22Rv1 (cell line): ENCODE measurements around the gene PTPRE.

Experiments used
- H3K27ac ChIP-seq: fragments of 450-650 bp; 2 replicates; pipeline ENCODE4 v1.5.1; 2017
- CTCF ChIP-seq: fragments of 450-650 bp; IDR thresholded peaks from 2 replicates; pipeline ENCODE4 v1.5.1; 2017; ENCODE audit warnings: mild to moderate bottlenecking
- ZFX ChIP-seq: fragments of 450-650 bp; IDR thresholded peaks from 2 replicates; pipeline ENCODE4 v1.6.1; 2017; ENCODE audit warnings: antibody characterized with exemption, borderline replicate concordance

The PTPRE gene

GRCh38 chr10:128098631-128099030 is 191.7 kb downstream of the PTPRE start:
- TF ChIP-seq ZFX (no peak), CTCF (no peak)

GRCh38 chr10:128099901-128100300 is 193.0 kb downstream of the PTPRE start:
- TF ChIP-seq ZFX (no peak), CTCF (no peak)
- no peak overlapping the region for H3K27ac ChIP-seq

More at GRCh38 chr10:128098631-128099030, 191.7 kb downstream of the PTPRE start:
- no peak overlapping the region for H3K27ac ChIP-seq

GRCh38 chr10:128101901-128102300 is 195.0 kb downstream of the PTPRE start:
- no peak overlapping the region for H3K27ac ChIP-seq
- TF ChIP-seq CTCF (no peak), ZFX (no peak)

- TF ChIP-seq CTCF = no peak
- no peak for TF ChIP-seq ZFX
- no peak overlapping the region for H3K27ac ChIP-seq
Measured at GRCh38 chr10:128102480-128103228, 195.8 kb downstream of the PTPRE start.

GRCh38 chr10:128103229-128103714 is 196.4 kb downstream of the PTPRE start:
- H3K27ac ChIP-seq = no peak overlapping the region
- TF ChIP-seq ZFX (no peak), CTCF (no peak)

DNA sequence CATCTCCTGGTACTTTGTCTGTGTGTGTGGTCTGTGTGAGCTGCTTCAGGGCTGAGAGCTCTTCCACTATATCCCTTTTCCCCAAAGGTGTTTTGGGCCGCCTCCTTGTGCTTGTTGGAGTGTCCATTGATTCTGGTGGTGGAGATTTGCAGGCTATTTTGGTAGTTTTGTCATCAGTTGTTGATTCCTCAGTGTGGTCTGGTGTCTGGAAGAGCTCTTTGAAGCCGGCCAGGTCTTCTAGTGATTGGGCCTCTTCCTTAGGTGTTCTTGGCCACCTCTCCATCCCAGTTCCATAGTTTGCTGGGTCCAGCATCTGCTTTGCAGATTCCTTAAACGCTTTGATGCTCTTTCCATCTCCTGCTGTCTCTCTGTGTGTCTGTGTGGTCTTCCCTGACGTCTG is 198.5 kb downstream of the PTPRE start:
- H3K27ac ChIP-seq = no peak overlapping the region
- TF ChIP-seq ZFX (no peak), CTCF (no peak)

DNA sequence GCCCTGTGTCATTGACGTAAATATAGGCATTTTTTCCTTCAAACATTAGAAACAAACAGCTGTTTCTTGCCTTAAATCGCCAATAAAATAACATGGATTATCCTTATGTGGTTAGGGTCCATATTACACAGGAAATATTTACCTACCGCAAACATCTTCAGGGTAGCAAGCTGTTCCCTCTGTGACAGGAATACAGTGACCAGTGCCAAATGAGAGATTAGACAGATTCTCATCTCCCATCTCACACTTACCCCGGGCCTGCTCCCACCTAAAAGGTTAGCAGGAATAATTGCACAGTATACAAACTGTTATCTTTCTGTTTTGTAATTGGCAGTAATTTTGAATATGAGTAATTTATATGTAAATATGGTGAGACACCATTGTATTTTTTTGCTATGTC is 202.8 kb downstream of the PTPRE start:
- H3K27ac ChIP-seq = no peak overlapping the region
- no peak for TF ChIP-seq CTCF
- TF ChIP-seq ZFX = no peak
